T-helper 17 cell (primary cell): ENCODE measurements around the gene GDI2. TPM values are rescaled to one million over a fixed set of nuclear protein-coding genes. Genes with fewer than 3 reads are reported as not detected.
"Not testable (repeated sequence)": the region's sequence is repeated elsewhere in the genome, so short reads cannot be mapped to it uniquely, and the experiment has no call there.

Experiments
- ATAC-seq: fragments of 150-1000 bp; cut with Tn5 transposase; 2 replicates; pipeline ENCODE4 v1.10.0; 2021; ENCODE audit warnings: mild to moderate bottlenecking, moderate library complexity
- DNase-seq, 3 donors: peaks; one replicate each; pipeline versions ENCODE4 v3.0.0 to v3.0.0-alpha.2; 2020 to 2021
- H3K9me3 ChIP-seq: one replicate; pipeline ENCODE4 v1.7.0; 2013; ENCODE audit warnings: low read length, mild to moderate bottlenecking; ENCODE audit not compliant: control insufficient read depth, poor library complexity, severe bottlenecking
- H3K27ac Mint-ChIP-seq: one replicate; pipeline ENCODE4 v1.8.0; 2022; ENCODE audit warnings: mild to moderate bottlenecking, moderate library complexity, mixed read lengths
- H3K27me3 Mint-ChIP-seq: one replicate; pipeline ENCODE4 v1.8.0; 2022; ENCODE audit warnings: mixed read lengths
- H3K36me3 Mint-ChIP-seq: one replicate; pipeline ENCODE4 v1.8.0; 2022; ENCODE audit warnings: low read depth, mixed read lengths
- H3K4me1 Mint-ChIP-seq: one replicate; pipeline ENCODE4 v1.8.0; 2022; ENCODE audit warnings: mild to moderate bottlenecking, mixed read lengths
- H3K4me3 Mint-ChIP-seq: one replicate; pipeline ENCODE4 v1.8.0; 2022; ENCODE audit warnings: mild to moderate bottlenecking, moderate library complexity, mixed read lengths
- total RNA-seq, 4 donors: library from RNA in 2 of 4; stranded (reverse) in 2 of 4; gene quantifications; one replicate each; pipeline ENCODE4 v1.2.3 and lab custom pipeline; 2022 to 2026

Gene GDI2
- total RNA-seq, 2 donors from 2014 or later: 95.5 to 109 TPM

GRCh38 chr10:5836181-5836580 is 22.9 kb upstream of the GDI2 start:
- H3K4me3 Mint-ChIP-seq: not testable (repeated sequence)

DNA sequence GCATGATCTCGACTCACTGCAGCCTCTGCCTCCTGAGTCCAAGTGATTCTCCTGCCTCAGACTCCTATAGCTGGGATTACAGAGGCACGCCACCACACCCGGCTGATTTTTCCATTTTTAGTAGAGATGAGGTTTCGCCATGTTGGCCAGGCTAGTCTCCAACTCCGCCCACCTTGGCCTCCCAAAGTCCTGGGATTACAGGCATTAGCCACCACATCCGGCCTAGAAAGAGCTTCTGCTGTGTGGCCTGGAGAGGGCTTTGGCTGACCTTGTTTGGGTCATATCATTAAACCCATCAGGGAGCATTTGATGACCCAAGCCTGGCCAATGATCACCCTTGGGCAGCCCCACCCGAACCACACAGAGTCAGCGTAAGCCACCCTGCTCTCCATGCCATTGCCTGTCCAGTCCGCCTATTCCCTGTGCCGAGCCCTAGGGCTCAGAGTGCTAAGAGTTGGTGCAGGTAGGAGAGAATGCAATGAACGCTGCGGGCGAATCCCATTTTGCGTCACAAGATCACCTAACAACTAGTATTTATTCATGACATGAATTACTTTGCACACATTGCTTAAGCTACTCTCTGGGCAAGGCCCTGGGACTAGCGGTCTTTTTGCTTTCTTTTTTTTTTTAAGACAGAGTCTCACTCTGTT is 22.3 kb upstream of the GDI2 start:
- H3K4me1 Mint-ChIP-seq: peaks cover 2% of the 10 kb centered on the region
- peaks cover 6% of the 10 kb centered on the region for H3K27me3 Mint-ChIP-seq
- no peak overlapping the region for H3K4me3 Mint-ChIP-seq
- H3K27ac Mint-ChIP-seq: no peak overlapping the region
- no peaks in the 10 kb centered on the region for H3K9me3 ChIP-seq
- ATAC-seq (no peak), DNase-seq (no peak)
- no peaks in the 10 kb centered on the region for H3K36me3 Mint-ChIP-seq

More at GRCh38 chr10:5836181-5836580, 22.9 kb upstream of the GDI2 start:
- not testable (repeated sequence) for H3K4me1 Mint-ChIP-seq, ATAC-seq, H3K27me3 Mint-ChIP-seq, H3K36me3 Mint-ChIP-seq, H3K9me3 ChIP-seq, DNase-seq, H3K27ac Mint-ChIP-seq

DNA sequence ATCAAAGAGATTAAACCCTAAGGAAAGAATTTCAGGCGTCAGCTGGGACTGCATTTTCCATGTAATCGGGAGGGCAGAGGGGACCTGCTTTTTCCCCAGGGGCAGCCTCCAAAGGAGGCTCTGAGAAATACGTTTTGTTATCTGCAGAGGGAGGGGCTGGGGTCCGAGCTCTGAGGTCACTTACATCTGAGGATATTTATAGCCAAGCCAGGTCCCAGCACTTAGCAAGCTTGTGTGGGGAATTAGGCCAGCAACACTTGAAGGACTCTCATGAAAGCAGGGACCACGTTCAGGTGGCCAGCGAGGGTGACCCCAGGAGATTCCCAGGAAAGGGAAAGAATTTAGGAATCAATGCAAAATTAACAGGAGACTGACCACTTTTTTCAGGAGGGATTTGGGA is 20.6 kb upstream of the GDI2 start:
- H3K4me1 Mint-ChIP-seq: peaks cover 2% of the 10 kb centered on the region
- DNase-seq: no peak
- H3K9me3 ChIP-seq: no peaks in the 10 kb centered on the region
- H3K4me3 Mint-ChIP-seq: no peak overlapping the region
- H3K27ac Mint-ChIP-seq: no peak overlapping the region
- H3K36me3 Mint-ChIP-seq: no peaks in the 10 kb centered on the region
- H3K27me3 Mint-ChIP-seq: peaks cover 6% of the 10 kb centered on the region
- no peak for ATAC-seq

- H3K9me3 ChIP-seq: no peaks in the 10 kb centered on the region
- Mint-ChIP-seq H3K27ac (no peak overlapping the region), H3K4me3 (no peak overlapping the region), H3K27me3 (peaks cover under 1% of the 10 kb centered on the region), H3K36me3 (no peaks in the 10 kb centered on the region), H3K4me1 (peaks cover 2% of the 10 kb centered on the region)
- DNase-seq (no peak), ATAC-seq (no peak)
These were observed 19.7 kb upstream of the GDI2 start for GRCh38 chr10:5832946-5833345.

DNA sequence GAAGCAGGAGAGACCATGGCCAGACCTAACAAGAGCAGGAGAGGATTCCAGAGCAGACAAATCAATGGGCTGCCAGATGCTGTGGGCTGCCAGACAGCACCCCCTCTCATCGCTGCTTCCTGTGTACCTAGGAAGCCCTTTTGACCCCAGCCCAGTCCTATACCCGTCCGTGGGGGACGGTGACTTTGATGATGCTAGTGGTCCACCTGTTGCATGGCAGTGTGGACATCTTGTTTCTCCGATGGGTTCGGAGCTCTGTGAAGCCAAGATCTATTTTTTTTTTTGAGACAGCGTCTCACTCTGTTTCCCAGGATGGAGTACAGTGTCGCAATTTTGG is 18.2 kb upstream of the GDI2 start:
- DNase-seq (no peak), ATAC-seq (no peak)
- Mint-ChIP-seq H3K4me1 (peaks cover 2% of the 10 kb centered on the region), H3K27me3 (no peaks in the 10 kb centered on the region), H3K36me3 (no peaks in the 10 kb centered on the region), H3K27ac (no peak overlapping the region), H3K4me3 (no peak overlapping the region)
- H3K9me3 ChIP-seq: no peaks in the 10 kb centered on the region

- Mint-ChIP-seq H3K27me3 (no peaks in the 10 kb centered on the region), H3K36me3 (no peaks in the 10 kb centered on the region), H3K4me1 (peaks cover 2% of the 10 kb centered on the region), H3K27ac (no peak overlapping the region), H3K4me3 (no peak overlapping the region)
- no peaks in the 10 kb centered on the region for H3K9me3 ChIP-seq
- no peak for DNase-seq
- ATAC-seq: no peak
These were observed 17.6 kb upstream of the GDI2 start for GRCh38 chr10:5830629-5831445.

DNA sequence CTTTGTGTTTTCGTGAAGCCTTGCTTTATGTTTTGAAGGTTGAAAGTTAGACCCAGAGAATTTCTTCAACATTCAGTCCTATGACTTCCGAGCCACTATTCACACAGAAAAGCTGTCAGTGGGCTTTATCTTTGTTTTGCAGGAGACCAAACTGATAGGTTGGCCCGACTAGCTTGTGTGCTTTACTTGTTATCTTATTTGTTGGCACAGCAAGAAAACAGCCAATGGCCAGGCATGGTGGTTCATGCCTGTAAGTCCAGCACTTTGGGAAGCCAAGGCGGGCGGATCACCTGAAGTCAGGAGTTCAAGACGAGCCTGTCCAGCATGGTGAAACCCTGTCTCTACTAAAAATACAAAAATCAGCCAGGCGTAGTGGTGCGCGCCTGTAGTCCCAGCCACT is 16.0 kb upstream of the GDI2 start:
- Mint-ChIP-seq H3K4me1 (peaks cover 2% of the 10 kb centered on the region), H3K27me3 (no peaks in the 10 kb centered on the region), H3K4me3 (no peak overlapping the region), H3K27ac (no peak overlapping the region), H3K36me3 (no peaks in the 10 kb centered on the region)
- DNase-seq: no peak
- no peaks in the 10 kb centered on the region for H3K9me3 ChIP-seq
- no peak for ATAC-seq

DNA sequence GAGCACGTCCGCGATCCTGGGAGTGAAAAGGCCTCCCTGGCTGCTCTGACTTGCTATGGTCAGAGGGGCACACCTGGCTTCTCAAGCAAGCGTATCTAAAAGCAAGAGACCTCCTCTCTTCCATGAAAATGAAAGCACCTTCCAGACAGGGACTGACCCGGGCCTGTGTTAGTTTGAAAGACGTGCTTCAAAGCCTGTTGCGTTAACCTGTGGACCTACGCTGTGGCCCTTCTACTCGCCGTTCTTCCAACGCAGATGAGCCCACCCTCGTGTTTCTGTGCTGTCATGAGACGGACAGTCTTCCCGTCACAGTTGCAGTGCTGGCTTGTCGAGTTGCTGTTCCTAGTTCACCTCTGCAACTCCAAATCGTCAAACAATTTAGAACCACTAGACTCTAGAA is 15.5 kb upstream of the GDI2 start:
- ATAC-seq (no peak), DNase-seq (no peak)
- Mint-ChIP-seq H3K27ac (no peak overlapping the region), H3K4me1 (peaks cover 2% of the 10 kb centered on the region), H3K27me3 (no peaks in the 10 kb centered on the region), H3K4me3 (no peak overlapping the region), H3K36me3 (no peaks in the 10 kb centered on the region)
- no peaks in the 10 kb centered on the region for H3K9me3 ChIP-seq

DNA sequence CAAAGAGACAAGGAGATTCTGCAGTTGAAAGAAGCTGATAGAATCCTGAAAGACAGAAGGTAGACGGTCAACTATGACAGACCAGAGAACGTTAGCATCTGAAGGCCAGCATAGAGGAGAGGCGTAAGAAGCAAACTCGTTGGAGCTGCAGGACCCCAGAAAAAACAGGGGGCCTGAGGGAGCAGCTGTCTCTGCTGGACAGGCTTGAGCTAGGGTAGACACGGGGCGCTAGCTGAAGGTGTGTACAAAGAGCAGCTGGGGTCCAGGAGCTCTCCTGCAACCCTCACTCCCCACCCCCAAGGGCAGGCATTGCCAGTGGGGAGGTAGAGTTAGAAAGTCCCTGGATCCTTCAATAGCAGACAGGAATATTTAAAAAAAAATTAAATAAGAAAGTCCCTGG is 14.6 kb upstream of the GDI2 start:
- no peak overlapping the region for H3K4me3 Mint-ChIP-seq
- no peak for ATAC-seq
- H3K9me3 ChIP-seq: no peaks in the 10 kb centered on the region
- no peak overlapping the region for H3K27ac Mint-ChIP-seq
- H3K27me3 Mint-ChIP-seq: no peaks in the 10 kb centered on the region
- no peaks in the 10 kb centered on the region for H3K36me3 Mint-ChIP-seq
- peaks cover 2% of the 10 kb centered on the region for H3K4me1 Mint-ChIP-seq
- no peak for DNase-seq

DNA sequence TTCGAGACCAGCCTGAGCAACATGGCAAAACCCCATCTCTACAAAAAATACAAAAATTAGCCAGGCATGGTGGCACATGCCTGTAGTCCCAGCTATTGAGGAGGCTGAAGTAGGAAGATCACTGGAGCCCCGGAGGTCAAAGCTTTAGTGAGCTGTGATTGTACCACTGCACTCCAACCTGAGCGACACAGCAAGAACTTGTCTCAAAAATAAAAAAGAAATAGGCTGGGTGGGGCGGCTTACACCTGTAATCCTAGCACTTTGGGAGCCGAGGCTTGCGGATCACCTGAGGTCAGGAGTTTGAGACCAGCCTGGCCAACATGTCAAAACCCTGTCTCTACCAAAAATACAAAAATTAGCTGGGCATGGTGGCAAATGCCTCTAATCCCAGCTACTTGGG is 13.3 kb upstream of the GDI2 start:
- H3K36me3 Mint-ChIP-seq, H3K4me3 Mint-ChIP-seq, ATAC-seq, H3K27me3 Mint-ChIP-seq, H3K9me3 ChIP-seq, DNase-seq, H3K27ac Mint-ChIP-seq, H3K4me1 Mint-ChIP-seq: not testable (repeated sequence)

- no peak overlapping the region for H3K27ac Mint-ChIP-seq
- no peaks in the 10 kb centered on the region for H3K27me3 Mint-ChIP-seq
- peaks cover 3% of the 10 kb centered on the region for H3K9me3 ChIP-seq
- no peaks in the 10 kb centered on the region for H3K36me3 Mint-ChIP-seq
- H3K4me3 Mint-ChIP-seq: no peak overlapping the region
- peaks cover 13% of the 10 kb centered on the region for H3K4me1 Mint-ChIP-seq
- DNase-seq: no peak
- ATAC-seq: no peak
These were observed 5.7 kb upstream of the GDI2 start for GRCh38 chr10:5818894-5819293.

DNA sequence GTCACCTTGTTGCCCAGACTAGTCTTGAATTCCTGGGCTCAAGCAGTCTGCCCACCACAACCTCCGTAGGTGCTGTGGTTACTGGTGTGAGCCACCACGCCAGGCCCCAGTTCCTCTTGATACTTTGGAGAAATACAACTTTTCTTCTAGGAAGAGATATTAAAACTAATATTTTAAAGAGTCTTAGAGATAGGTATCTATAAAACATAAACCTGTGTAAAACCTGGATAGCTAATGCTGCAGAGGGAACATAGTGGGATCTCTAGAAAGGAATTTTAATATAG is 4.8 kb upstream of the GDI2 start:
- H3K27ac Mint-ChIP-seq: peak overlapping the region; percentile 90
- H3K4me3 Mint-ChIP-seq: no peak overlapping the region
- DNase-seq (no peak), ATAC-seq (no peak)
- no peaks in the 10 kb centered on the region for H3K27me3 Mint-ChIP-seq
- H3K36me3 Mint-ChIP-seq: no peaks in the 10 kb centered on the region
- peaks cover 13% of the 10 kb centered on the region for H3K4me1 Mint-ChIP-seq
- H3K9me3 ChIP-seq: peaks cover 3% of the 10 kb centered on the region

DNA sequence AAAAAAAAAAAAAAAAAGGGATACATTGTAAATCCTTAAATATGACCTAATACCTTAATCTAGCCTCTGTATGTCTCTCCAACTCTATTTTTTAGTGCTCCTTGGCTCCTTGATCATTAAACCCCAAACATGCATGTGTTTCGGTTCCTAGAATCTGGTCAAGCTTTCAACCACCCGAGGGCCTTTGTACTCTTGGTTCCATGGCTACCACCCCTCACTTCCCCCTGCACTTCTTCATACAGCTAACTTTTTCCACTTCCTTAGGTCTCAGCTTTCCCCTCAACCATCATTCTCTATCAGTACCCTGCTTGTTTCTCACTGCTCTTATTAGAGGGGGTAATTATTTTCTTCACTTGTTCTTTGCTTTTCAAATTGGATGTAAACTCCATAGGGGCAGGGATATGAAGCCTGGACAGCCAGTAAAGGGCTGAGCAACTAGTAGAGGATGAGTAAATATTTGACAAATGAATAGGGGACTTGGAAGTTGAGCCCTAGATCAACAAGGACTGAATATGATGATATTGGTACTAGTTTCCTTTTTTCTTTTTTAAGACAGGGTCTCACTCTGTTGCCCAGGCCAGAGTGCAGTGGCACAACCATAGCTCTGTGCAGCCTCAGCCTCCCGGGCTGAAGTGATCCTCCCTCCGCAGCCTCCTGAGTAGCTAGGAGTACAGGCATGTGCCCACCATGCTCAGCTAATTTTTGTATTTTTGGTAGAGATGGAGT is 4.3 kb upstream of the GDI2 start:
- H3K4me1 Mint-ChIP-seq: peaks cover 13% of the 10 kb centered on the region
- H3K4me3 Mint-ChIP-seq: peak overlapping the region; percentile 51
- H3K9me3 ChIP-seq: peaks cover 3% of the 10 kb centered on the region
- no peaks in the 10 kb centered on the region for H3K36me3 Mint-ChIP-seq
- H3K27ac Mint-ChIP-seq: peak overlapping the region; percentile 90
- ATAC-seq (no peak), DNase-seq (no peak)
- H3K27me3 Mint-ChIP-seq: no peaks in the 10 kb centered on the region
